Activated naive CD8-positive, alpha-beta T cell (primary cell): ENCODE data around the gene ANKRD1.
"Not testable (repeated sequence)": the region's sequence is repeated elsewhere in the genome, so short reads cannot be mapped to it uniquely, and the experiment has no call there.

Source experiments
- H3K27ac Mint-ChIP-seq: one replicate; pipeline ENCODE4 v1.8.0; 2021; ENCODE audit warnings: mixed read lengths
- H3K27me3 Mint-ChIP-seq: one replicate; pipeline ENCODE4 v1.8.0; 2021; ENCODE audit warnings: mixed read lengths
- H3K36me3 Mint-ChIP-seq: one replicate; pipeline ENCODE4 v1.8.0; 2021; ENCODE audit warnings: mixed read lengths
- H3K4me1 Mint-ChIP-seq: one replicate; pipeline ENCODE4 v1.8.0; 2021; ENCODE audit warnings: low read depth, mixed read lengths
- H3K4me3 Mint-ChIP-seq: one replicate; pipeline ENCODE4 v1.8.0; 2021; ENCODE audit warnings: mild to moderate bottlenecking, mixed read lengths
- H3K9me3 Mint-ChIP-seq: one replicate; pipeline ENCODE4 v1.8.0; 2021; ENCODE audit warnings: low read depth, mixed read lengths

ANKRD1 gene

DNA sequence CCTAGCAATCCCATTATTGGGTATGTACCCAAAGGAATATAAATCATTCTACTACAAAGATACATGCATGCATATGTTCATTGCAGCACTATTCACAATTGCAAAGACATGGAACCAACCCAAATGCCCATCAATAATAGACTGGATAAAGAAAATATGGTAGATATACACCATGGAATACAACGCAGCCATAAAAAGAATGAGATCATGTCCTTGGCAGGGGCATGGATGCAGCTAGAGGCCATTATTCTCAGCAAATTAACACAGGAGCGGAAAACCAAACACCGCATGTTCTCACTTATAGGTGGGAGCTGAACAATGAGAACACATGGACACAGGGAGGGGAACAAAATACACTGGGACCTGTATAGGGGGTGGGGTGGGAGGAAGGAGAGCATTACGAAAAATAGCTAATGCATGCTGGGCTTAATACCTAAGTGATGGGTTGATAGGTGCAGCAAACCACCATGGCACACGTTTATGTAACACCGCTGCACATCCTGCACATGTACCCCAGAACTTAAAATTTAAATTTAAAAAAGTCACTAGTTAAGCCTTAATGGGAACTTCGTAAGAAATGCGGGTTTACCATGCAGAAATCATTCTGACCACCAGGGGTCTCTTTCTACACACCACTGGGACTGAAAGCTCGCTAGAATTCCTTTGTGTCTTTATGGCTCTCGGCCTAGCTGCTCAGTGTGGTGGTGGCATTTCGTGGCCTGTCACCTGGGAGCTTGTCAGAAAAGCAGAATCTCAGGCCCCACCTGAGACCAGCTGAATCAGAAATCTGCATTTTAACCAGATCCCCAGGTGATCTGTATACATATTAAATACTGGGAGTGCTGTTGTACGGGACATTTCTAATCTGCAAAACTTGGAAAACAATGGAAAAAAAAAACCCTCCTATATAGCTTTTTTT lies 9.5 kb downstream of the ANKRD1 start:
- Mint-ChIP-seq H3K27ac (no peak overlapping the region), H3K9me3 (peaks cover 5% of the 10 kb centered on the region), H3K4me1 (peaks cover 2% of the 10 kb centered on the region), H3K4me3 (no peak overlapping the region), H3K27me3 (no peaks in the 10 kb centered on the region), H3K36me3 (peaks cover 6% of the 10 kb centered on the region)

DNA sequence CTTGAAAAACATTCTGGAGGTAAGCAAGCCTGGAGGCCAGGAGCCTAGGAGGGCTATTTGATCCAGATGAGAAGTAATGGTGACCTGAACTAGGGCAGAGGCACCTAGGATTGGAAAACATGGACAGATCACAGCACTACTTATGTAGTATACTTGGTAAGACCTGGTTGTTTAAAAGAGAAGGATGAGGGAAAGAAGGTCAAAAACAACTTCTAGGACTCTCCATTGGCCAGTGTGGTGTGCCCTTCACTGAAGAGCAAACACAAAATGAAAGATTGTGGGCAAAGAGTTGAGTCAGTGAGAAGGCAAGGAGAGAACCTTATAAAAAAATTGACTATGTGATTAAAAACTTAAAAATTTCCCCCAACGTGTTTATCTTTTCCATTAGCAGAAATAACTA lies 14.3 kb downstream of the ANKRD1 start:
- H3K9me3 Mint-ChIP-seq = peaks cover 5% of the 10 kb centered on the region
- H3K27me3 Mint-ChIP-seq = no peaks in the 10 kb centered on the region
- H3K36me3 Mint-ChIP-seq = peaks cover 20% of the 10 kb centered on the region
- no peak overlapping the region for H3K27ac Mint-ChIP-seq
- H3K4me1 Mint-ChIP-seq = peaks cover under 1% of the 10 kb centered on the region
- H3K4me3 Mint-ChIP-seq = no peak overlapping the region

DNA sequence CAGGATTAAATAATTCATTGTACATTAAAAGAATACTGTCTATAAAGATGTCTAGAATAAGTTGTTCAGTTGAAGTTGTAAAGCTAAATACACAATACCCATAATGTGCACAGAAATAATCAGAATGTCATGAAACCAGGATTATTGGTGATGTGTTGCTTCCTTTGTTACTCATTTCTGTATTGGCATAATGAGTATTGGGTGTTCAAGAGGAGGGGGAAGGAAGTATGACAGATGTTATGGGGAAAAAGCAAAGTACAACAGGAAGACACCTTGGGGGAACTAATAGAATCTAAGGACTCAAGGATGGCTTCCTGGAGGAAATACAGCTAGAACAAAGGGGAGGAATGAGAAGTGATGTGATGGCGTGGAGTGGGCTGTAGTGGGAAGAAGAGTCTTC lies 15.0 kb downstream of the ANKRD1 start:
- H3K27me3 Mint-ChIP-seq = no peaks in the 10 kb centered on the region
- H3K4me1 Mint-ChIP-seq = no peaks in the 10 kb centered on the region
- peaks cover 5% of the 10 kb centered on the region for H3K9me3 Mint-ChIP-seq
- H3K27ac Mint-ChIP-seq = peak overlapping the region; percentile 16
- H3K4me3 Mint-ChIP-seq = no peak overlapping the region
- H3K36me3 Mint-ChIP-seq = peaks cover 20% of the 10 kb centered on the region

DNA sequence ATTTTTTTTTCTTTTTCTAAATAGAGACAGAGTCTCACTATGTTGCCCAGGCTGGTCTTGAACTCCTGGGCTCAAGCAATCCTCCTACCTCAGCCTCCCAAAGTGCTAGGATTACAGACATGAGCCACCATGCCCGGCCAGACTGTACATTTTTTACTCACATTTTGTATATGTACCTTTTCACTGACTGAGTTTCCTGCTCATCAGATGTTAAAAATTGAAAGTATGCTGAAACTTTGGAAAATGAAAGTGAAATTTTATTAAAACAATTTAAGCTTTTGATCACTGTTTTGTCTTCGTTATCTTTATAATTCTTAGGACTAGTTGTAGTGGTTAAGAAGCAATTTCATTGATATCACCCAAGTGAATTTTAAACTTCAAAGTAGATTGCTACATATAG lies 24.0 kb downstream of the ANKRD1 start:
- not testable (repeated sequence) for H3K4me3 Mint-ChIP-seq, H3K27me3 Mint-ChIP-seq, H3K9me3 Mint-ChIP-seq, H3K36me3 Mint-ChIP-seq
- peaks cover 16% of the 10 kb centered on the region for H3K4me1 Mint-ChIP-seq
- H3K27ac Mint-ChIP-seq = peak overlapping the region; percentile 23

GRCh38 chr10:90893190-90893589 lies 27.7 kb downstream of the ANKRD1 start:
- H3K9me3 Mint-ChIP-seq = no peaks in the 10 kb centered on the region
- H3K36me3 Mint-ChIP-seq = peaks cover 5% of the 10 kb centered on the region
- no peak overlapping the region for H3K27ac Mint-ChIP-seq
- peaks cover 19% of the 10 kb centered on the region for H3K4me1 Mint-ChIP-seq
- no peaks in the 10 kb centered on the region for H3K27me3 Mint-ChIP-seq
- no peak overlapping the region for H3K4me3 Mint-ChIP-seq

DNA sequence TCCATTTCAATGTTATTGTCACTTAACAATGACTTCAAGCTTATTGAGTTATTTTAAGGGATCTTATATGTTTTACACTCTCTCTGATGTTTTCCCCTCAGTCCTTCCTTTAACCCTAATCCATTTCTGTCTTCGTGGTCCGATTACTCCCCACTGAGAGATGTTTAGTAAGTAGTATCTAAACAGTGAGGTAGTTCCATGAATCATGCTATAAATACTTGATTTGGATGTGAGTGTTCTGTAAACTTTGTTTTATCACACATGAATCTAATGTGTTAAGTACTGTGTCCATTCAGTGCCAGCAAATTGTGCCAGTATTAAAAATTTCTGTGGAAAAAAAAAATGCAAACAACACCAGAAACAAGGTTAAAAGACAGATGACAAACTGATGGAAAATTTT lies 30.5 kb downstream of the ANKRD1 start:
- Mint-ChIP-seq H3K36me3 (peaks cover 9% of the 10 kb centered on the region), H3K4me1 (peaks cover 7% of the 10 kb centered on the region), H3K27ac (no peak overlapping the region), H3K27me3 (no peaks in the 10 kb centered on the region), H3K4me3 (no peak overlapping the region), H3K9me3 (no peaks in the 10 kb centered on the region)

DNA sequence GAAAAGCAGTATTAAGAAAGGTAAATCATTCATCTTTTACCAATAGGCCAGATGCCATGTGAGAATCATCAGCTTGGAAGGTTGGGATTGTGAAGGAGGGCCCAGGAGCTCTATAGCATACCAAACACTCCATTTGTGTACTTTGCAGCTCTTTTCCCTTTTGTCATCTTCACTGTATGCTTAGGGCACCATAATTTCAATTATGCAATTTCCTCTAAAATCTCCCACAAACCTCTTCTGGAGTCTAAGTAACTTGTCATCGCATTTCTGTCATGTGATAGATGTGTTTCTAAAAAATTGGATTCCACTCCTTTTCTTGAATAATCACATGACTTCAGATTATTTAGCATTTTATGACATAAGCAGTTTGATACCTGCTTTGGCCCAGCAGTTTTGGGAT lies 31.3 kb downstream of the ANKRD1 start:
- Mint-ChIP-seq H3K4me1 (peaks cover 7% of the 10 kb centered on the region), H3K27me3 (no peaks in the 10 kb centered on the region), H3K9me3 (no peaks in the 10 kb centered on the region), H3K4me3 (no peak overlapping the region), H3K27ac (no peak overlapping the region), H3K36me3 (peaks cover 9% of the 10 kb centered on the region)

- Mint-ChIP-seq H3K9me3 (no peaks in the 10 kb centered on the region), H3K27me3 (no peaks in the 10 kb centered on the region), H3K27ac (no peak overlapping the region), H3K4me1 (peaks cover 7% of the 10 kb centered on the region), H3K36me3 (peaks cover 11% of the 10 kb centered on the region), H3K4me3 (no peak overlapping the region)
Observed at GRCh38 chr10:90888387-90888786, 32.5 kb downstream of the ANKRD1 start.

DNA sequence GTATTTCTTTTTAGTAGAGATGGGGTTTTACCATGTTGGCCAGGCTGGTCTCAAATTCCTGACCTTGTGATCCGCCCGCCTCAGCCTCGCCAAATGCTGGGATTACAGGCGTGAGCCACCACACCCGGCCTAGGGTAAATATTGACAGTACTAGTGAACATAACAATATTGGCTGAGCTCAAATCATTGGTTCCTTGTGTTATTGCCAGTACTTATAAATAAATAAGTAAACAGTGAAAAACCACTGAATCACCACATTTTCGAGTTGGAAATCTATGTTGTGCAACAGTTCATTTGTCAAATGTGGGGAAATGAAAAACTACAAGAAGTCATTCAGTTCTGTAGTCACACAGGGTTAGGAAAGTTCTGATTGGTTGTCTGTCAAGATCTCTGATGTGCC lies 33.3 kb downstream of the ANKRD1 start:
- Mint-ChIP-seq H3K27ac (no peak overlapping the region), H3K4me3 (no peak overlapping the region), H3K27me3 (no peaks in the 10 kb centered on the region), H3K36me3 (peaks cover 13% of the 10 kb centered on the region), H3K9me3 (no peaks in the 10 kb centered on the region), H3K4me1 (peaks cover 6% of the 10 kb centered on the region)

DNA sequence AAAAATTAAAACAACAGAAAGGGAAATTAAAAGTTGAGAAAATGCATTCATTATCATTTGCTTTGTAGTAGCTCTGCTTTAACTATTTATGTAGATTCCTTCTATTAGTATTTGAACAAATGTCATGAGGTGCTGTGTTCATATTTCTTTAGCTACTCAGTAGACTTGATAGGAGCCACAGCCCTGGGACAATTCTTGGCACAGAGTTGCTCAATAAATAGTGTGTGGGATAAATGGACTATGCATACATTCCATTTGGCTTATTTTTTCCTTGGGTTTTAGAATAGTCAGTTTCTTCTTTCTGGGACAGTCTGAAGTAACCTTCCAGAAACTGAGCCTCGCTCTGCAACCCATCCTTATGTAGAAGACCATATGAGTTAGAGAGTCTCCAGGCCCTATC lies 35.7 kb downstream of the ANKRD1 start:
- Mint-ChIP-seq H3K36me3 (peaks cover 20% of the 10 kb centered on the region), H3K27ac (no peak overlapping the region), H3K4me3 (no peak overlapping the region), H3K27me3 (no peaks in the 10 kb centered on the region), H3K4me1 (peaks cover 2% of the 10 kb centered on the region), H3K9me3 (no peaks in the 10 kb centered on the region)

- H3K4me3 Mint-ChIP-seq = no peak overlapping the region
- H3K9me3 Mint-ChIP-seq = no peaks in the 10 kb centered on the region
- peaks cover 20% of the 10 kb centered on the region for H3K36me3 Mint-ChIP-seq
- peaks cover 2% of the 10 kb centered on the region for H3K4me1 Mint-ChIP-seq
- no peaks in the 10 kb centered on the region for H3K27me3 Mint-ChIP-seq
- H3K27ac Mint-ChIP-seq = no peak overlapping the region
Observed at GRCh38 chr10:90884431-90884830, 36.5 kb downstream of the ANKRD1 start.

- H3K27ac Mint-ChIP-seq, H3K27me3 Mint-ChIP-seq, H3K4me1 Mint-ChIP-seq, H3K9me3 Mint-ChIP-seq, H3K4me3 Mint-ChIP-seq: not testable (repeated sequence)
- H3K36me3 Mint-ChIP-seq = peaks cover 23% of the 10 kb centered on the region
Observed at GRCh38 chr10:90880059-90880719, 40.7 kb downstream of the ANKRD1 start.

DNA sequence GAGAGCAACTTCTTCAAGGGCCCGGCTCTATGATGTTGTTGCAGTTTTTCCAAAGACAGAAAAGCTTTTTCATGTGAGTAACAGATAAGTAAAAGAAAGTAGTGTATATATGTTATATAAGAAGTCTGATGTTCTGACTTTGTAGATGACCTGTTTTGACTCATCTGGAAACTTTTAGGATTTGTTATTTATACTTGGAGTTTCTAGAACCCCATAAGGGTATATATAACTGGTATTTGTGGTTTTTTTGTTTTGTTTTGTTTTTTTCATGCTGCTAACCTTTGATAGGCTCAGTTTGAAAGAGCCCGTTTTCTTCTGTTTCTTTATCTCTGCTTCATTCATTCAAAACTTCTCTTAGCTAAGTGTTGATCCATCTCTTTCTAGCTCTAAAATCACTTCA lies 41.8 kb downstream of the ANKRD1 start:
- H3K36me3 Mint-ChIP-seq = peaks cover 23% of the 10 kb centered on the region
- H3K27me3 Mint-ChIP-seq = no peaks in the 10 kb centered on the region
- no peaks in the 10 kb centered on the region for H3K9me3 Mint-ChIP-seq
- no peak overlapping the region for H3K4me3 Mint-ChIP-seq
- H3K27ac Mint-ChIP-seq = no peak overlapping the region
- peaks cover 7% of the 10 kb centered on the region for H3K4me1 Mint-ChIP-seq

- H3K9me3 Mint-ChIP-seq = no peaks in the 10 kb centered on the region
- peaks cover 36% of the 10 kb centered on the region for H3K4me1 Mint-ChIP-seq
- peaks cover 14% of the 10 kb centered on the region for H3K36me3 Mint-ChIP-seq
- H3K4me3 Mint-ChIP-seq = peak overlapping the region; percentile 98
- H3K27me3 Mint-ChIP-seq = peaks cover 16% of the 10 kb centered on the region
- peak overlapping the region; percentile 93 for H3K27ac Mint-ChIP-seq
Observed at GRCh38 chr10:90872648-90873020, 48.3 kb downstream of the ANKRD1 start.

DNA sequence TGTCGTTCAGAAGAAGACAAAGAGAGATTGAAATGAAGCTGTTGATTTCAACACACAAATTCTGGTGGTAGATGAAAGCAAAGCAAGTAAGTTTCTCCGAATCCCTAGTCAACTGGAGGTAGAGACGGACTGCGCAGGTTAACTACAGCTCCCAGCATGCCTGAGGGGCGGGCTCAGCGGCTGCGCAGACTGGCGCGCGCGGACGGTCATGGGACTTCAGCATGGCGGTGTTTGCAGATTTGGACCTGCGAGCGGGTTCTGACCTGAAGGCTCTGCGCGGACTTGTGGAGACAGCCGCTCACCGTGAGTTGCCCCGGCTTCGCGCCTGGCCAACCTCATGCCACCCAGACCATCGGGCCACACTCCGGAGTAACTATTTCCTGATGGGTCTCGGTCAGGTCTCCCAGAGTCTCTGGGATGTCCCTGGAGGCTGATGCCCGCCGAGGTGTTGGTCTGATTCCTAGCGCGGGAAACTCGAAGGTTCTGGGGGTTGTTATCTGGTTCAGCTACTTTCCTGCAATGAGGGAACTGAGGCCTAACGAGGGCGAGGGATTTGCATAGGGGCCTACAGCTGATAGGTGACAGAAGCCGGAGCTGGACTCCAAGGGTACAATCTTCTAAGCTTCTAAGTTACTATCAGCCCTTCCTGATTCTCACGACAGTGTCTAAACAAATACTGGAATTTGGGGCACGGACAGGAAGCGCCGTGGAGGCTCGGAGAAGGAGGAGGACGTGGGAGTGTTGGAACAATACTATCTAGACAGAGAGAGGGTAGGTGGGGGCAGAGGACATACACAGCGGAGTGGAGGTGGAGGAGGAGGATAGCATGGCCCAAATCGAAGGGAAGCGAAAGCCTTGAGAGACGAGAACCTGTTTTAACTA lies 48.9 kb downstream of the ANKRD1 start, which contains the start of gene RPP30:
RPP30 (plus strand) TSS at position 209 of the 882 bp plus-strand sequence; CDS start at position 222, 13 bp downstream.
- Mint-ChIP-seq H3K27ac (peak within 1 kb of the TSS; percentile 93), H3K36me3 (peaks cover 9% of the 10 kb centered on the region), H3K4me3 (peak within 1 kb of the TSS; percentile 98), H3K9me3 (no peaks in the 10 kb centered on the region), H3K4me1 (peaks cover 36% of the 10 kb centered on the region), H3K27me3 (peaks cover 22% of the 10 kb centered on the region)
